ENCODE results near the gene DCAF4.

Gene DCAF4

GRCh38 chr14:72926292-72927028 lies at the start of gene DCAF4:
Gene DCAF4 (plus strand): TSS chr14:72926464. CDS start chr14:72937979, 11,515 bp downstream.
- in situ Hi-C loops (cut with HindIII; ENCODE audit: low sequenced_read_pairs): no loop called here

GRCh38 chr14:72876710-72877063 lies 49.6 kb upstream of the DCAF4 start:
- in situ Hi-C loops (cut with HindIII; ENCODE audit: low sequenced_read_pairs): no loop called here

DNA sequence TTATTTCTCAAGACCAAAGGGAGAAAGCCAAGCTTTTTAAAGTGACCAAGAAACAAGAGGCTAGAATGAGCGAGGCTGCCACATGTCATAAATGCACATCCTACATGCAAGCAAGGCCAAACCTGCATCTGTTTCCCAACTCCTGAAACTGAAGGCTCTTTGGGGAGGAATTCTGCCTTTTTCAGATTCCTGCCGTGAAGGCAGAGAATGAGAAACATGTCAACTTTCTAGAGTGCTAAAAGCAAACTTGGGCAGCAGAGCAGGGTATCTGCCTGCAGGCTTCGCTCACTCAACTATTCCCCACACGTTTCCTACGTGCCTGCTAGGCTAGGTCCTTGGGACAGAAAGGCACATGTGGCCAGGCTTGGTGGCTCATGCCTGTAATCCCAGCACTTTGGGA lies 47.5 kb upstream of the DCAF4 start:
- in situ Hi-C loops (cut with HindIII; ENCODE audit: low sequenced_read_pairs): no loop called here

DNA sequence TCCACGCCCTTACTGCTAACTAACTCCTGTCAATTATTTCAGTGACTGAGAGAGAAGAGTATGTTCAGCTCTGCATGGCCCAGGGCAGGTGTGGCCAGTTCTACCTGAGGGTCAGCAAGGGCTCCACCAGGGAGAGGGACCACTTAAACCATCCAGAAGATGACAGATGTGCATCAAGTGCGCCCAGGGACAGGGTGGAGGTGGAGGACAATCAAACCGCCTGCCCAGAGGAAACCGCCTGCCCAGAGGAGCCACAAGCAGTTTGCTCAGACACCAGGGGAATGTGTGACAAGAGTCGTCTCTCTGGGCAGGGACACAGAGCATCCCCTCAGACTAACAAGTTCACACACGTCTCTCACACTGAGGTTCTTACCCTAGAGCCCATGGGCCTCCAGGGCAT lies 46.8 kb upstream of the DCAF4 start:
- in situ Hi-C loops (cut with HindIII; ENCODE audit: low sequenced_read_pairs): no loop called here

- in situ Hi-C loops (cut with HindIII; ENCODE audit: low sequenced_read_pairs): no loop called here
Measured at GRCh38 chr14:72880164-72880563, 46.1 kb upstream of the DCAF4 start.

- in situ Hi-C loops (cut with HindIII; ENCODE audit: low sequenced_read_pairs): no loop called here
Measured at GRCh38 chr14:72880820-72881219, 45.4 kb upstream of the DCAF4 start.

DNA sequence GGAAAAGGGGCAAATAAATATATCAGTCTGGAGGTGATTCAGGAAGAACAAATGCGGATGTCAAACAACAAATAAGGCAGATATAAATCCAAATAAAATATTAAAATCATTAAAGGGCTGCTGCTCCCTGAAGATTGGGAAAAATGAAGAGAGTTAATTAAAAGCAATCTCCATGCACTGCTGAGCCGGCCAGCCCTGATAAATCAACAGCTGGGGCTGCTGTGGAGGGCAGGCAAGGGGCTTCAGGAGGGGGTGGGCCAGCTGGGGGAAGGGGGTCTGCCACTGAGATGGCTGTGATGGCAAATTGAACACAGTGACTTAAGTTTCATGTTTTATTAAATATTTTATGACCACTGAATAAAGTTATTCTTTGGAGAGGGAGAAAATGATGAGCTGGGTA lies 44.7 kb upstream of the DCAF4 start:
- in situ Hi-C loops (cut with HindIII; ENCODE audit: low sequenced_read_pairs): no loop called here

- in situ Hi-C loops (cut with HindIII; ENCODE audit: low sequenced_read_pairs): no loop called here
Measured at GRCh38 chr14:72882047-72882446, 44.2 kb upstream of the DCAF4 start.

- in situ Hi-C loops (cut with HindIII; ENCODE audit: low sequenced_read_pairs): no loop called here
Measured at GRCh38 chr14:72882463-72882862, 43.8 kb upstream of the DCAF4 start.

GRCh38 chr14:72883109-72883508 lies 43.2 kb upstream of the DCAF4 start:
- in situ Hi-C loops (cut with HindIII; ENCODE audit: low sequenced_read_pairs): no loop called here

- in situ Hi-C loops (cut with HindIII; ENCODE audit: low sequenced_read_pairs): no loop called here
Measured at GRCh38 chr14:72883961-72884360, 42.3 kb upstream of the DCAF4 start.

DNA sequence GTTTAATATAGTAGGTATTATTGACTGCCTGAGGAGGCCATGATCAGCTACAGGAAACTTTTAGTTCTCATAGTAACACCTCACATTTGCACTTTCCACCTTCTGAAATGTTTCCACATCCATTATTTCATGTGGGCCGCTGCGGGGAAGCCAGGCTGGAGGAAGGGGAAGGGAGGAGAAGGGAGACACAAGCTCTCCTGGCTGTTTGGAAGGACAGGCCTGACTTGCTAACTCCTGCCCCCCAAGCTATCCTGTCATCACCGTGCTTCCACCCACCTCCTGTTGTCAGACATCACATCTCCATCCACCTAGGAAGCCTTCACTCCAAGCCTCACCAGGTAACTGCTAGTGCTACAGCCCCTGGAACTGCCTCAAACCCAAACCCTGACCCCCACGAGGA lies 41.9 kb upstream of the DCAF4 start:
- in situ Hi-C loops (cut with HindIII; ENCODE audit: low sequenced_read_pairs): no loop called here

- in situ Hi-C loops (cut with HindIII; ENCODE audit: low sequenced_read_pairs): no loop called here
Measured at GRCh38 chr14:72887514-72887913, 38.8 kb upstream of the DCAF4 start.

GRCh38 chr14:72888192-72888591 lies 38.1 kb upstream of the DCAF4 start:
- in situ Hi-C loops (cut with HindIII; ENCODE audit: low sequenced_read_pairs): no loop called here

DNA sequence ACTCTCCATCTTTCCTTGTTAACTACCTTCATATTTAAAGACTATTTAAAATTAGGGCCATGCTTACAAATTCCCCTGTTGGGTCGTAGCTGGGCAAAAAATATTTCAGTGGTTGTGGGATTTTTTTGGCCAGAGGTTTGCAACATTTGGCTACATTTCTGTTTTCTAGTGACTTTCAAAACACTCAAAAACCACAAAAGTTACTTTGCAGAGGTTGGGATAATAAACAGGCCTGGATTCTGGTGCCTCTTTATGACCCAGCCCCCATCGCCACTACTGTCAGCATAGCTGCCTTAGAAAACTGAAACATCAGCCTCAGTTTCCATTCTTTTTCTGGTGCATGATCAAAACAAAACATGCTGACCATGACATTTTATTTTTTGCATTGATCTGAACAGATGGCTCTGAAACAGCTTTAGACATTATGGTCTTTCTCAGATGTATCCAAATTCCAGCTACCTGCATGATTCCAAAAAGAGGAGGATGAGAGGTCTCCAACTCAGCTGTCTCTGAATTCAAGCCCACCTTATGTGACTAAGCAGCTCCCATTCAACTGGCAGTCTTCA lies 37.5 kb upstream of the DCAF4 start:
- in situ Hi-C loops (cut with HindIII; ENCODE audit: low sequenced_read_pairs): no loop called here

DNA sequence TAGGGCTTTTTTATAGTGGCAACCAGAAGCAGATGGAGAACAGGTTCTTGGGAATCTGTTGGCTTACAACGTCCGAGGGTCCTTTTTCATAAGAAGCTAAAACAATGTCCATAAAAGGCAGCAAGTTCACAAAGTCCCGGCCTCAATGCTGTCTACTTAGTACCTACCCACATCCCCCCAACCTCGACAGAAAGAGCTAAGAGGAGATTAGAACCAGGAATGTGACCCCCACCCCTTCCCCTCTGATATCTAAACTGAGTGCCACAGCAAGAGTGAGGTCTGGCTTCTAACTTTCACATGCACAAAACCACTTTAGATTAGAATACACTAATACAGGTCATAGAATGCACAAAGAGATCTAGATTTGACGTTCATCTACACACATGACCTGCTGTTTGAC lies 36.9 kb upstream of the DCAF4 start:
- in situ Hi-C loops (cut with HindIII; ENCODE audit: low sequenced_read_pairs): no loop called here

DNA sequence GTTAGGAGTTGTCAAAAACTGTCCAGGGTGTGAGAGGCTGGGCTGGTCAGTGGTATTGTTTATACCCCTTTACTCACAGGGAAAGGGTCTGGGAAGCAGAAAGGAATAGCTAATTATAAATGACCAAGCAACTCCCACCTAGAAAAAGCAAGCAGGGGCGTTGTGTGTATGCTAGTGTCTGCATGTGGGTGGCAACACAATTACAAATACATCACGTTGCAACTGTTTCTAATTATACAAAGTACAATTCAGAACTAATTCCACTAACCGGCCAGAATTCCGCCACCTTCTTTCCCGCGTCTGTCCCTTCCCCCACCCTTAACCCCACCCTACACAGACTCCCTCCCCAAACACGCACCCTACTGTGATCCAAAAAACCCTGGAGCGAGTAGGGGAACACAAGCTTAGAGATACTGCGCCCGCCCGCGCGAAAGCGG lies 34.6 kb upstream of the DCAF4 start:
- in situ Hi-C loops (cut with HindIII; ENCODE audit: low sequenced_read_pairs): no loop called here

DNA sequence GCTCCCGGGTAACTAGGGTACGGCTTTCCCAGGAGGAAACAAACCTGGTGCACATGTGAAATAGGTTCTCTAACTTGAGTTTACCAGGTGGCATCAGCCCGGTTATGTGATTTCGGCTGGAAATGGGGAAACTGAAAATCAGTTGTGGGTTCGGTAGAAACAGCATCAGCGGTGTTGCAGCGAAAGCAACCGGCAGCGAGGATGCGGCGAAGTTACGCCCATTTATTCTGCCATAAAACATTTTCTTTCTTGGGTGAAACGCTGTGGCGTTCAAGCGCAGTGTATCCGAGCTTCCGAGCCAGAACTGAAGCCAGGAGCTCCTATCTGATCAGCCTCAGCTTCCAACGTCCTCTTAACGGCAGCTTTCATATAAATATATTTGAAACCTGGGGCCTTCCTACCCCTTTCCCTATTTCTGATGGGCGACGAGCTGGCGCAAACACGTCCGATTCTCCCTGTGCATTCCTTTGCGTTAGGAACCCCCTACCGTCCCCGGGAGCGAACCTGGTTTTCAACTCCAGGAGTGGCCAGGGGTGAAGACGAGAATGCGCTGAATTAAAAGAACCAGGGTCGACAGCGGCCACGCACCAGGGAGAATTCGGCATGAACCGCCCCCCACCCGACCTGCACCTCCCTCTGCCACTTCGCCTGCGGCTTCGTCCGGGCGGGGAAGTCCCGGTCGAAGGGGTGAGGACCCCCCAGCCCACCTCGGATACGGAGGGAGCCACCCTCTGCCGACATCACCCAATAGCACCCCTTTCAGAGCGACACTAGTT lies 34.0 kb upstream of the DCAF4 start:
- in situ Hi-C loops (cut with HindIII; ENCODE audit: low sequenced_read_pairs): no loop called here

- in situ Hi-C loops (cut with HindIII; ENCODE audit: low sequenced_read_pairs): no loop called here
Measured at GRCh38 chr14:72892879-72893635, 33.2 kb upstream of the DCAF4 start.

DNA sequence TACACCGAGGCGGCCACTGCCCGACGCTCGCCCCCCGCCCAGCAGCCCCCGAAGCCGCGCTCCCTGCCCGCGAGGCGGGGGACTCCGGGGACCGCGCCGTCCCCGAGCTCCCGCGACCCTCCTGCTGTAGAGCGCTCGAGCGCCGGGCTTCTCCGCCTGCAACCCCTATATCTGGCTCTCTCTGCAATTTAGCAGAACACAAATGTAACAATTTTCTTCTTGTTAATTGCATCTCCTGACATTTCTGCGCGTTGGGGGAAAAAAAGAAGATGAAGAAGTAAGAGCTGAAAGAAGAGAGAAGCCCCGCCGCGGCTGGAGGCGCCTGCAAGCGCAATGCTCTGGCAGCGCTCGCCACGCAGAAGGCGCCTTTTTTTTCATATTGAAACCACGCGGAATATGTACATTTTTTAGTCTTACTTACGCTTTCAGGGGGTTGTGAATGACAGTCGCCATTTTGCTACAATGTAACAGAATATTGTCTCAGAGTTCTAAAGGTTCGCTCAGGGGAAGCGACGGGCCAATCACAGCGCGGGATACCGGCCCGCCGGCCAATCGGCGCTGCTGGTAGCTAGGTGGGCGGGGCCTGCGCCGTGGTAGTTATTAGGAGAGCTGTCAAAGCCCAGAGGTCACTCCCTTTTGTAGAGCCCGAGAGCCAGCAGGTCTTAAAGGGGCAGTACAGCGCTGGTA lies 32.5 kb upstream of the DCAF4 start, which contains the start of gene DPF3:
DPF3 (minus strand) TSS at position 466 of the 687 bp plus-strand sequence; CDS start at position 453, 13 bp downstream.
- in situ Hi-C loops (cut with HindIII; ENCODE audit: low sequenced_read_pairs): no loop called here

- in situ Hi-C loops (cut with HindIII; ENCODE audit: low sequenced_read_pairs): no loop called here
Measured at GRCh38 chr14:72894323-72894622, 32.0 kb upstream of the DCAF4 start.
